Keratinocyte (primary cell): Measurements from ENCODE around the gene CALR3. TPM values are rescaled to one million over a fixed set of nuclear protein-coding genes. Genes with fewer than 3 reads are reported as not detected.
A peak's percentile ranks its signal among the peaks of the same experiment; 100 is the strongest.

ENCODE experiments used
- DNase-seq: peaks from one replicate; pipeline ENCODE4 v3.0.0-alpha.2; 2011; ENCODE audit warnings: low read depth, missing footprints, low spot score
- FAIRE-seq: peaks from 2 replicates; lab custom pipeline; 2011; peaks lifted over from hg19 to GRCh38; lab: Jason Lieb, UNC
- H2AFZ ChIP-seq: 2 replicates; pipeline ENCODE4 v1.6.0; 2012; ENCODE audit warnings: low read length, control low read depth, inconsistent platforms; ENCODE audit not compliant: control insufficient read depth
- H3K27ac ChIP-seq: 2 replicates; pipeline ENCODE4 v1.5.1; 2011; ENCODE audit warnings: low read length; ENCODE audit not compliant: control insufficient read depth, insufficient read depth
- H3K27me3 ChIP-seq: 3 replicates; pipeline ENCODE4 v1.6.0; 2011; ENCODE audit warnings: low read length; ENCODE audit not compliant: control insufficient read depth, insufficient read depth; ENCODE audit errors: extremely low read depth
- H3K36me3 ChIP-seq, 2 experiments: 2 replicates in 1 of 2; 3 replicates in 1 of 2; pipeline ENCODE4 v1.5.1; 2011; ENCODE audit warnings: low read length in 2 of 2, mild to moderate bottlenecking in 1 of 2; ENCODE audit not compliant: control insufficient read depth in 2 of 2, insufficient read depth in 2 of 2; ENCODE audit errors: extremely low read depth in 1 of 2
- H3K4me1 ChIP-seq: 3 replicates; pipeline ENCODE4 v1.5.1; 2011; ENCODE audit warnings: low read length; ENCODE audit not compliant: control insufficient read depth, insufficient read depth; ENCODE audit errors: extremely low read depth
- H3K4me2 ChIP-seq: 3 replicates; pipeline ENCODE4 v1.6.0; 2011; ENCODE audit warnings: low read depth, low read length; ENCODE audit not compliant: control insufficient read depth, insufficient read depth; ENCODE audit errors: extremely low read depth
- H3K4me3 ChIP-seq, 3 experiments: fragments of 200-600 bp in 1 of 3; sonication (generic) in 1 of 3; 2 replicates in 2 of 3; 3 replicates in 1 of 3; pipeline ENCODE4 v1.5.1; 2011 to 2016; ENCODE audit warnings: low read length in 3 of 3, mild to moderate bottlenecking in 3 of 3, control low read depth in 2 of 3, inconsistent platforms in 1 of 3, low read depth in 1 of 3, mixed read lengths in 1 of 3, mixed run types in 1 of 3, moderate library complexity in 1 of 3; ENCODE audit not compliant: control insufficient read depth in 2 of 3, insufficient read depth in 2 of 3; ENCODE audit errors: extremely low read depth in 1 of 3
- H3K79me2 ChIP-seq: 2 replicates; pipeline ENCODE4 v1.6.0; 2012; ENCODE audit warnings: low read length; ENCODE audit not compliant: control insufficient read depth, insufficient read depth
- H3K9ac ChIP-seq: 3 replicates; pipeline ENCODE4 v1.6.0; 2011; ENCODE audit warnings: low read length; ENCODE audit not compliant: control insufficient read depth, insufficient read depth; ENCODE audit errors: extremely low read depth
- H3K9me1 ChIP-seq: 3 replicates; pipeline ENCODE4 v1.6.0; 2011; ENCODE audit warnings: low read length; ENCODE audit not compliant: control insufficient read depth, insufficient read depth; ENCODE audit errors: extremely low read depth
- H3K9me3 ChIP-seq: 2 replicates; pipeline ENCODE4 v1.5.1; 2012; ENCODE audit warnings: low read depth, low read length; ENCODE audit not compliant: control insufficient read depth
- H4K20me1 ChIP-seq: 3 replicates; pipeline ENCODE4 v1.6.0; 2011; ENCODE audit warnings: low read length; ENCODE audit not compliant: control insufficient read depth, insufficient read depth; ENCODE audit errors: extremely low read depth
- CTCF ChIP-seq, 3 experiments: IDR thresholded peaks in 1 of 3; conservative IDR thresholded peaks in 1 of 3; optimal IDR thresholded peaks in 1 of 3; 2 replicates in 2 of 3; 3 replicates in 1 of 3; pipeline versions ENCODE3 to v1.5.1; 2011; ENCODE audit warnings: low read length in 3 of 3, mild to moderate bottlenecking in 3 of 3, moderate library complexity in 2 of 3, control low read depth in 1 of 3, inconsistent platforms in 1 of 3; ENCODE audit not compliant: insufficient read depth in 2 of 3; ENCODE audit errors: extremely low read depth in 1 of 3
- EZH2 ChIP-seq: IDR thresholded peaks from one replicate; pipeline ENCODE4 v1.6.1; 2012; ENCODE audit warnings: inconsistent platforms, mild to moderate bottlenecking, low read length, moderate library complexity
- dilution Hi-C: fragments of 300-500 bp; cut with MboI; formaldehyde crosslinking; loops from one replicate; pipeline ENCODE4 v1.7.0; 2020; ENCODE audit warnings: low sequenced_read_pairs; ENCODE audit not compliant: extremely low pct_ligation_motif_present
- polyA plus RNA-seq, 5 experiments: library from polyadenylated mRNA; depleted of rRNA in 3 of 5; stranded (reverse) in 3 of 5; stranded (forward) in 1 of 5; unstranded in 1 of 5; fragments of >200 nt; gene quantifications; 1 replicate in 1 of 5; 2 replicates in 3 of 5; 3 replicates in 1 of 5; pipeline versions ENCODE4 v1.2.1 to v1.2.3, GENCODE V29; 2011 to 2012; ENCODE audit warnings: missing spikeins in 2 of 5, low read depth in 1 of 5, low replicate concordance in 1 of 5

CALR3 gene
- polyA plus RNA-seq, 1 donor (not counting 4 experiments of a cell fraction or from before 2014, with no cell fraction given): not detected

- DNase-seq (no peak), FAIRE-seq (no peak)
- H3K36me3 ChIP-seq: peaks cover 53 to 57% of the 10 kb centered on the region in 2 experiments
- H3K27ac ChIP-seq: no peak overlapping the region
- no peaks in the 10 kb centered on the region for H3K4me1 ChIP-seq
- H2AFZ ChIP-seq: no peak overlapping the region
- no peak for TF ChIP-seq EZH2
- no peak for TF ChIP-seq CTCF (optimal IDR thresholded peaks at IDR 0.05 in 1 of 3, IDR thresholded peaks at IDR 0.05 in 1 of 3, conservative IDR thresholded peaks at IDR 0.05 in 1 of 3; ENCODE audit: extremely low read depth in 1 of 3, insufficient read depth in 2 of 3, low read length in 3 of 3)
- dilution Hi-C loops: no loop called here
- H3K27me3 ChIP-seq: no peaks in the 10 kb centered on the region
- no peaks in the 10 kb centered on the region for H4K20me1 ChIP-seq
- H3K4me2 ChIP-seq: no peak overlapping the region
- no peak overlapping the region for H3K9ac ChIP-seq
- H3K9me3 ChIP-seq: no peaks in the 10 kb centered on the region
- peaks cover 9% of the 10 kb centered on the region for H3K79me2 ChIP-seq
- no peak overlapping the region for H3K4me3 ChIP-seq
- no peaks in the 10 kb centered on the region for H3K9me1 ChIP-seq
These were observed 33.6 kb upstream of the CALR3 start for GRCh38 chr19:16529466-16530144.

GRCh38 chr19:16527971-16528521 is 32.1 kb upstream of the CALR3 start:
- DNase-seq: no peak
- Histone ChIP-seq H3K4me3 (no peak overlapping the region), H3K27me3 (no peaks in the 10 kb centered on the region), H4K20me1 (no peaks in the 10 kb centered on the region), H3K4me1 (no peaks in the 10 kb centered on the region), H3K4me2 (no peak overlapping the region), H3K9me3 (no peaks in the 10 kb centered on the region), H3K9ac (no peak overlapping the region), H3K27ac (no peak overlapping the region), H3K9me1 (no peaks in the 10 kb centered on the region), H3K79me2 (peaks cover 7% of the 10 kb centered on the region), H3K36me3 (peaks cover 59% of the 10 kb centered on the region in 2 experiments), H2AFZ (no peak overlapping the region)
- no peak for FAIRE-seq
- TF ChIP-seq CTCF (optimal IDR thresholded peaks at IDR 0.05 in 1 of 3, IDR thresholded peaks at IDR 0.05 in 1 of 3, conservative IDR thresholded peaks at IDR 0.05 in 1 of 3; ENCODE audit: extremely low read depth in 1 of 3, insufficient read depth in 2 of 3, low read length in 3 of 3) (peak; percentile 38 to 71 (median 45)), EZH2 (no peak)
- dilution Hi-C loops: no loop called here
